GM18868 (cell line): ENCODE results near the gene MBD3.
"Not testable (repeated sequence)": the region's sequence is repeated elsewhere in the genome, so short reads cannot be mapped to it uniquely, and the experiment has no call there.

Source experiments
- ATAC-seq: cut with Tn5 transposase; IDR thresholded peaks from one replicate; pipeline ENCODE4 v1.9.1; 2021; ENCODE audit warnings: mild to moderate bottlenecking, moderate library complexity; ENCODE audit not compliant: unreplicated experiment

The MBD3 gene

DNA sequence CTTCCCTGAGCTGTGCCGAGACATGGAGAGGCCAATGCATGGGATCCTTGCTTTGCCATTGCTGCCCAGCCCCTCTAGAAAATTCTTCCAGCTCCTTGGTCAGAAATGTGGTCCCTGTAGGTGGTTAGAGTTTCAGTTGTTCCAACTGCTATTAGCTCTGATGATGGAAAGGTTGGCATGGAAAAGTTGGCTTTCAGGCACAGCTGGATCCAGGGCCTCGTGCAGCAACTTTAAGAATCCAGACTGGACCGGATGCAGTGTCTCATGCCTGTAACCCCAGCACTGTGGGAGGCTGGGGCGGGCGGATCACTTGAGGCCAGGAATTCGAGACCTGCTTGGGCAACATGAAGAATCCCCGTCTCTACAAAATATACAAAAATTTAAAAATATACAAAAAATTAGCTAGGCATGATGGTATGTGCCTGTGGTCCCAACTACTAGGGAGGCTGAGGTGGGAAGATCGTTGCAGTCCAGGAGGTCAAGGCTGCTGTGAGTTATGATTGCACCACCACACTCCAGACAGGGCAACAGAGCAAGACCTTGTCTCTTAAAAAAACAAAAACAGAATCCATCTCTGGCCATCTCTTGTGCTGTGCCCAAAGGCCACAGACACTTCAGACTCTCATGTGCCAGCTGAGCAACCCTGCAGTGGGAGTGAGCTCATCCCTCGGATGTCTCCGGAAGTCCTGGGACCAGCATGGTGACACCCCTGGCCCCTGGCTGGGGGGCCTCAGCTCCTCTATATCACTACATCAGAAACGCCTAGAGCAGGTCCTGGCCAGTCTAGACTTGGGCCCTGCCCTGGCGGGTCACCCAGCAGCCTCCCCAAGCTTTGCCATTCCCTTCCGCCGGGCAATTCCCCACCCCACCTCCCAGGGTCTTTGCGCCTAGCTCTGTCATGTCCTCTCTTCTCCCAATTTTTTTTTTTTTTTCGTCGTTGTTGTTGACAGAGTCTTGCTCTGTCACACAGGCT, 41.3 kb downstream of the MBD3 start:
- ATAC-seq = no peak

DNA sequence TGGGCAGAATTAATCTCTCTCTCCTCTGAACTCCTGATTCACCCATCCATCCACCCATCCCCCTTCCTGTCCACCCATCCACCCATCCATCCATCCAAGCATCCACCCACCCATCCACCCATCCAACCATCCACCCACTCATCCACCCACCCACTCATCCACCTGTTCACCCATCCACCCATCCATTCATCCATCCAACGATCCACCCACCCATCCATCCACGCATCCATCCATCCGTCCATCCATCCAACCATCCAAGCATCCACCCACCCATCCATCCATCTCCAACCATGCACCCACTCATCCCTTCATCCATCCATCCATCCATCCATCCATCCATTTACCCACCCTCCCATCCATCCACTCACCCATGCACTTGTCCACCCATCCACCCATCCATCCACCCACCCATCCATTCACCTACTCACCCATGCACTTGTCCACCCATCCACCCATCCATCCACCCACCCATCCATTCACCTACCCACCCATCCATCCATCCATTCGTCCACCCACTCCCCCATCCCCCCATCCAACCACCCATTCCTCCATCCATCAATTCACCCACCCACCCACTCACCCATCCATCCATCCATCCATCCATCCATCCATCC, 43.2 kb downstream of the MBD3 start:
- ATAC-seq = no peak

GRCh38 chr19:1540365-1540925, 52.2 kb downstream of the MBD3 start:
- ATAC-seq = no peak

DNA sequence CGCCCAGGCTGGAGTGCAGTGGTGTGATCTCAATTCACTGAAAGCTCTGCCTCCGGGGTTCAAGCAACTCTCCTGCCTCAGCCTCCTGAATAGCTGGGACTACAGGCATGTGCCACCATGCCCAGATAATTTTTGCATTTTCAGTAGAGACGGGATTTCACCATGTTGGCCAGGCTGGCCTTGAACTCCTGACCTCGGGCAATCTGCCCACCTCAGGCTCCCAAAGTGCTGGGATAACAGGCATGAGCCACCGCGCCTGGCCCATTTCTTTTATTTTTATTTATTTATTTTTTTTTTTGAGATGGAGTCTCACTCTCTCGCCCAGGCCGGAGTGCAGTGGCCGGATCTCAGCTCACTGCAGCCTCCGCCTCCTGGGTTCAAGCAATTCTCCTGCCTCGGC, 52.9 kb downstream of the MBD3 start:
- ATAC-seq = not testable (repeated sequence)

DNA sequence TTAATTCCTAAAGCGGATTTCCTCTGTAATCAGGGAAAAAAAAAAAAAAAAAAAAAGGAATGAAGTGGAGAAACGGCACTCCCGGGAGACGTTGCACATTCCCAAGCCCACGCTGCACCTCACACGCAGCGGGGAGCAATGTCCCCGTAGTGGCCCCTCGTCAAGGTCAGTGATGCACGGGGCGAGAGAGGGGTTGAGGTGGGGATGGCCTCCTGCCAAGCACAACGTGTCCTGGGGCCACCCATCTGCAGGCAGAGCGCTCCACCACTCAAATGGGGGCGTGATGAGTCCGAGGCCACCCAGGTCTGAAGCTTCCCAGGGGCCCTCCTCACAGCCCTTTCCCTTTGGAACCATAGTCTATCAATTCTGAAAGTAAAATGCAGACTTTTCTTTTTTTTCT, 53.7 kb downstream of the MBD3 start:
- ATAC-seq = no peak

GRCh38 chr19:1535699-1536098, 57.0 kb downstream of the MBD3 start:
- ATAC-seq = not testable (repeated sequence)

- ATAC-seq = no peak
Measured at GRCh38 chr19:1534972-1535371, 57.7 kb downstream of the MBD3 start.

- no peak for ATAC-seq
Measured at GRCh38 chr19:1533510-1534150, 59.0 kb downstream of the MBD3 start.

- no peak for ATAC-seq
Measured at GRCh38 chr19:1532003-1532402, 60.7 kb downstream of the MBD3 start.

- no peak for ATAC-seq
Measured at GRCh38 chr19:1531587-1531986, 61.1 kb downstream of the MBD3 start.

GRCh38 chr19:1530856-1531255, 61.8 kb downstream of the MBD3 start:
- ATAC-seq = not testable (repeated sequence)

GRCh38 chr19:1529430-1529816, 63.2 kb downstream of the MBD3 start:
- ATAC-seq = no peak

- no peak for ATAC-seq
Measured at GRCh38 chr19:1528596-1529429, 63.9 kb downstream of the MBD3 start.

- no peak for ATAC-seq
Measured at GRCh38 chr19:1527650-1528309, 64.9 kb downstream of the MBD3 start.

GRCh38 chr19:1526979-1527649, 65.6 kb downstream of the MBD3 start:
- ATAC-seq = no peak

DNA sequence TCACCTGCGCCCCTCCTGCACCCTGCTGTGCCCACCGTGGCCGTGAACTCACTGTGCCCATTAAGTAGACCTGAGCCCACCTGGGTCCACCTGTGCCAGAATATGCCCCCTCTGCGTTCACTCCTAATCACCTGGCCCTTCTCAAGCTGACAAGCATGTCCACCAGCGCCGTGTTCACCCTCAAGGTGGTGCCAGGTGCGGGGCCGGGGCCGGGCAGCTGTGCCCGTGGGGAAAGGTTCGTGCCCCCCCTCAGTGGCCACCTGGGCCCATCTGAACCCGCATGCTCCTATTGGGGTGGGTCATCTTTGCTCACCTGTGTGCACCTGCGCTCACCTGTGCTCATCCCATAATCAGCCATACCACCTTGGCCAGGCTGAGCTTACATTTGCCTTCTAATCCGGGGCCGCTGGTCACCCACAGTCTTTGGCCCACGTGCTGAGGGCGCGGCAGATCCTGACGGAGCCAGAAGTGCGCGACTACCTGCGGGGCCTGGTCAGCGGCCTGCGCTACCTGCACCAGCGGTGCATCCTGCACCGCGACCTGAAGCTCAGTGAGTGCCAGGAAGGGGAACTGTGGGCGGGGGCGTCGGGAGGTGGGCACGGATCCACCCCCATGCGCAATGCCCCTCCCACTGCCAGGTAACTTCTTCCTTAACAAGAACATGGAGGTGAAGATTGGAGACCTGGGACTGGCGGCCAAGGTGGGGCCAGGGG, 66.4 kb downstream of the MBD3 start:
- ATAC-seq = no peak

- ATAC-seq = no peak
Measured at GRCh38 chr19:1525343-1525742, 67.3 kb downstream of the MBD3 start.

DNA sequence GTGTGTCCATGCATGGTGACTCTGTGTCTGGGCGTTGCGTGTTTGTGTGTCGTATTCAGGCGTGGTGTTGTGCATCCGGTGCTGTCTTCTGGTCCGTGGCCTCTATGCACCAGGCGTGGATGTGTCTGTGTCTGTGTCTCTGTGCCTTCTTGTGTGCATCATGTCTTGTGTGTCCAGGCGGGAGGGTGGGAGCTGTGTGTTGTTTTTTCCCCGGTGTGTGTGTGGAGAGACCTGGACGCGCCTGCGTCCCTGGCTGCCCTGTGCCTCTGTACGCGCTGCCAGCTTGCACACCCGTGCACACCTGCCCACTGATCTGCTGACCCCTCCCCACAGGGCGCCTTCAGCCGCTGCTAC, 67.7 kb downstream of the MBD3 start:
- no peak for ATAC-seq
